Adrenal gland (tissue), 12 donors: ENCODE data around the gene HS2ST1. TPM values are rescaled to one million over a fixed set of nuclear protein-coding genes. Genes with fewer than 3 reads are reported as not detected.
A peak's percentile ranks its signal among the peaks of the same experiment; 100 is the strongest.

Source experiments
- DNase-seq, 7 donors: peaks; one replicate each; pipeline ENCODE4 v3.0.0-alpha.2; 2019 to 2020
- H3K27ac ChIP-seq, 5 donors: fragments of 200-600 bp; sonication (generic) in 4 of 5; 1 replicate in 3 of 5; 2 replicates in 2 of 5; pipeline versions ENCODE4 v1.5.1 to v1.8.0; 2016 to 2020; ENCODE audit warnings: mild to moderate bottlenecking in 1 of 5
- H3K27me3 ChIP-seq: fragments of 200-600 bp; 2 replicates; pipeline ENCODE4 v1.8.0; 2021
- H3K36me3 ChIP-seq, 2 donors: fragments of 200-600 bp; replicated peaks in 1 of 2; 1 replicate in 1 of 2; 2 replicates in 1 of 2; pipeline versions ENCODE4 v1.5.1 to v1.8.0; 2018 to 2022
- H3K4me1 ChIP-seq, 2 donors: fragments of 200-600 bp; replicated peaks in 1 of 2; 1 replicate in 1 of 2; 2 replicates in 1 of 2; pipeline versions ENCODE4 v1.5.1 to v1.8.0; 2018 to 2021
- H3K4me3 ChIP-seq, 4 donors: fragments of 200-600 bp; sonication (generic) in 3 of 4; one replicate each; pipeline ENCODE4 v1.5.1; 2016 to 2018
- H3K9me3 ChIP-seq, 3 donors: fragments of 200-600 bp; sonication (generic) in 1 of 3; replicated peaks in 1 of 3; 1 replicate in 2 of 3; 2 replicates in 1 of 3; pipeline versions ENCODE4 v1.5.1 to v1.8.0; 2016 to 2021
- POLR2A ChIP-seq, 2 donors: fragments of 450-650 bp; IDR thresholded peaks; one replicate each; pipeline ENCODE4 v1.6.1; 2017; ENCODE audit warnings: antibody characterized with exemption in 2 of 2, mild to moderate bottlenecking in 2 of 2, moderate library complexity in 1 of 2
- WGBS, 4 donors: extraction: QIAGEN DNeasy Blood & Tissue Kit in 2 of 4; methylation state at CpG; one replicate each; pipeline versions ENCODE4 v1.1.5 to v1.1.7; 2013 to 2017; 5-methylcytosine and 5-hydroxymethylcytosine counted together
- intact Hi-C, 2 donors: fragments of 100-400 bp; cut with DNase I; formaldehyde crosslinking; loops; one replicate each; pipeline versions ENCODE4 v1.14.1 to v1.15.0; 2022 to 2023
- polyA plus RNA-seq, 3 donors: library from polyadenylated mRNA; stranded (reverse); fragments of 200-250 nt in 2 of 3; fragments of 350-450 nt in 1 of 3; fragmentation: Illumina TruSeq in 1 of 3; extraction: RNeasy Lipid Tissue Mini Kit (QIAGEN cat#74804) in 1 of 3; gene quantifications; one replicate each; pipeline ENCODE4 v1.2.3, GENCODE V29; 2013 to 2014
- total RNA-seq, 9 donors: library from RNA; depleted of rRNA in 4 of 9; stranded (reverse); fragments of >200 nt in 4 of 9; fragments of 120-200 nt in 1 of 9; fragmentation: NEBNext Ultra II Directional in 1 of 9; extraction: Animal tissue kit (Norgen Biotek cat#: 25700) in 1 of 9; gene quantifications; one replicate each; pipeline versions ENCODE4 v1.1.0 to v1.2.4, GENCODE V29; 2013 to 2023
- TF ChIP-seq, protein P1 (sequence below), 6 experiments: fragments of 450-650 bp in 4 of 6; fragments of 200-600 bp in 2 of 6; sonication (generic) in 1 of 6; IDR thresholded peaks; 1 replicate in 5 of 6; 2 replicates in 1 of 6; pipeline versions ENCODE4 v1.5.1 to v1.8.0; 2016 to 2021; ENCODE audit warnings: antibody characterized with exemption in 6 of 6, mild to moderate bottlenecking in 2 of 6, moderate library complexity in 1 of 6
- donor health status: healthy with polysubstance abuse.
- donor health status: Bipolar disorder and iron deficiency.
- donor health status: DM: yes; HTN: yes; CAD: no.
- donor health status: DM: no; HTN: no; CAD: no.
- donor health status: DM: no; HTN: no; CAD: no.
- donor health status: DM: yes; HTN: yes; CAD: no.

Gene HS2ST1
- total and polyA plus RNA-seq, 12 donors, result 11.2 to 131 (median 46.5) TPM

DNA sequence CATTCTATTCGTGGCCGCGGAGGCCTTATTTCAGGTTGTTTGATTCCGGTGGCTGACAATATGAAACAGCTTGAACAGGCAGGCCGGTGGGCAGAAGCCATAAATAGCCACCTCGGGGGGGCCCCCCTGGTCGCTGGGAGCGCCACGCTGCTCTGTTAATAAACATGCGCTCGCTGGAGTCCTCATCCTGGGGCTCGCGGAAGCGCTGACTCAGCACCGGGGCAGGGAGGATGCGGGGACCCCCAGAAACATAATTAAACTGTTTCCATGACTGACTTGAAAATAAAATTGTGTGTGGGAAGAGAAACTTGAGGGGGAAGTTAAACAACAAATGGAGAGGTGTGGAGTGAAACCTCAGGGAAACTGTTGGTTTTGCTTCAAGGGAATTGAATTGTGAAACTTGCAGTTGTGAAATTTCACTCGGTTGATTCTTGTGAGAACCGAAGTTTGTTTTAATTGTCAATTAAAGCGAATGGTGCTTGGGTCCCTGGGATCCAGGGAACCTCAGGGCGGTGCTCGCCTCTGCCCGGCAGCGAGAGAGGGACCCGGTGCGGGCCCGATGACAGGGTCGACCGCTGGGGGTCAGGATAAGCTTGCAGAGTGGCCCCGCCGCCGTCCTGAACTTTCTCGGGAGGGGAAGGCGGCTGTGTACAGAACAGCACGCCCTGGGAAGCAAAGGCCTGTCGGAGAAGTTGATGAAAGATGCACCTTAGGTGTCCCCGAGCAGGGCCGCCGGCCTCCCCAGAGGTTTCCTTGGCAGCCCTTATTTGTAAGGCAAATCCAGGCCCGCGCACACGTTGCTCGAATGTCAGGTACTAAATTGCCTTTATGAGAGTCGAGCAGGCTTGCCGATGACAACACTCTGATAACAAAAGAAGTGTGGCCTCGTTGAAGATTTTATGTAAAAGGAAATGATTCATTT, 237.3 kb downstream of the HS2ST1 start:
- no peaks in the 10 kb centered on the region for H3K36me3 ChIP-seq
- peak in 4 of 7 donors; percentile 22 to 60 (median 37) for DNase-seq
- intact Hi-C loops, result no loop called here
- peaks cover 0 to 9% of the 10 kb centered on the region in 2 donors for H3K4me1 ChIP-seq
- H3K9me3 ChIP-seq, result no peaks in the 10 kb centered on the region
- peak overlapping the region in 1 of 4 donors; percentile 43 for H3K4me3 ChIP-seq
- WGBS, 4 donors, result 34 to 38% (median 37%) methylated on average over 41 to 45 of the region's 45 CpGs
- H3K27ac ChIP-seq, result peak overlapping the region in 1 of 5 donors; percentile 53
- H3K27me3 ChIP-seq, result no peaks in the 10 kb centered on the region
- TF ChIP-seq, protein P1, sequence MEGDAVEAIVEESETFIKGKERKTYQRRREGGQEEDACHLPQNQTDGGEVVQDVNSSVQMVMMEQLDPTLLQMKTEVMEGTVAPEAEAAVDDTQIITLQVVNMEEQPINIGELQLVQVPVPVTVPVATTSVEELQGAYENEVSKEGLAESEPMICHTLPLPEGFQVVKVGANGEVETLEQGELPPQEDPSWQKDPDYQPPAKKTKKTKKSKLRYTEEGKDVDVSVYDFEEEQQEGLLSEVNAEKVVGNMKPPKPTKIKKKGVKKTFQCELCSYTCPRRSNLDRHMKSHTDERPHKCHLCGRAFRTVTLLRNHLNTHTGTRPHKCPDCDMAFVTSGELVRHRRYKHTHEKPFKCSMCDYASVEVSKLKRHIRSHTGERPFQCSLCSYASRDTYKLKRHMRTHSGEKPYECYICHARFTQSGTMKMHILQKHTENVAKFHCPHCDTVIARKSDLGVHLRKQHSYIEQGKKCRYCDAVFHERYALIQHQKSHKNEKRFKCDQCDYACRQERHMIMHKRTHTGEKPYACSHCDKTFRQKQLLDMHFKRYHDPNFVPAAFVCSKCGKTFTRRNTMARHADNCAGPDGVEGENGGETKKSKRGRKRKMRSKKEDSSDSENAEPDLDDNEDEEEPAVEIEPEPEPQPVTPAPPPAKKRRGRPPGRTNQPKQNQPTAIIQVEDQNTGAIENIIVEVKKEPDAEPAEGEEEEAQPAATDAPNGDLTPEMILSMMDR (IDR thresholded peaks at IDR 0.05), result peak in 1 of 6 experiments; percentile 32
- TF ChIP-seq POLR2A (IDR thresholded peaks at IDR 0.05), result no peak

DNA sequence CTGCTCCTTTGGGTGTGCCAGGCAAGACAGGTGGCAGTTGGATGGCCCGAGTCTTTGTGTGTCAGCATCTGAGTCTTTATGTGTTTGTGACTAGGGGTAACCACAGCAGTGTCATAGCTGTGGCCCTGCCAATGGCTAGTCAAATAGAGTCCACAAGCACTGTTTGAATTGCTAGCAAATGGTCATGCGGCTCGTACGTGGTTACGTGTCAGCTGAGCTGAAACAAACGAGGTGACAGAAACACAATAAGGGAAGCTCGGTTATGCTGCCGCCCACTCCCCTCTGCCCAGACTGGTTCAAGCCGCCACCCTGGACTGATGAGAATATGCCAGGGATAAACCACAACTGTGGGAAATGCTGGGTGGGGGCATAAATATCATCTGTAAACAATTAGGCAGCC, 239.9 kb downstream of the HS2ST1 start:
- WGBS, 4 donors, result 84 to 92% (median 89%) methylated on average over 9 of the region's 9 CpGs
- TF ChIP-seq, protein P1 (IDR thresholded peaks at IDR 0.05), result no peak
- TF ChIP-seq POLR2A (IDR thresholded peaks at IDR 0.05), result no peak
- H3K36me3 ChIP-seq, result no peaks in the 10 kb centered on the region
- peaks cover 0 to 9% of the 10 kb centered on the region in 2 donors for H3K4me1 ChIP-seq
- H3K27ac ChIP-seq, result no peak overlapping the region
- H3K27me3 ChIP-seq, result no peaks in the 10 kb centered on the region
- H3K9me3 ChIP-seq, result no peaks in the 10 kb centered on the region
- no peak overlapping the region for H3K4me3 ChIP-seq
- DNase-seq, result no peak
- intact Hi-C loops, result no loop called here

DNA sequence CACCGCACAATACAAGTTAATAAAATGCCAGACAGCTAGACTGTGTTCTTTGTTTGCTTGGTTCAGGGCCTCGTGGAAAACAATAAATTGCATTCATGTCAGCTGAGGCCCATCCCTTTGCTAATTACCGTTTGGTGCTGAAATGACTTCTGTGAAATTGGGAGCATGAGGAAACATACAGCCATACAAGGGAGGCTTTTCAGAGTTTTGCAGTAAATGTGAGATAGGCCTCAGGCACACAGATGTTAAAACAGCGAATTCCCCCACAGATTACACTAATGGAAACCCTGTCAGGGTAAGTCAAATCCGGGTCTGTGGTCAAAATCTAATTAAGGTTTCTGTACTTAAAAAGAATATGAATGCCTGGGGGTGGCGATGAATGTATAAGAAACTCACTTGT, 240.7 kb downstream of the HS2ST1 start:
- no peaks in the 10 kb centered on the region for H3K36me3 ChIP-seq
- H3K27ac ChIP-seq, result no peak overlapping the region
- intact Hi-C loops, result no loop called here
- no peaks in the 10 kb centered on the region for H3K27me3 ChIP-seq
- H3K4me1 ChIP-seq, result peaks cover 0 to 6% of the 10 kb centered on the region in 2 donors
- TF ChIP-seq, protein P1 (IDR thresholded peaks at IDR 0.05), result no peak
- TF ChIP-seq POLR2A (IDR thresholded peaks at IDR 0.05), result no peak
- no peak overlapping the region for H3K4me3 ChIP-seq
- 78 to 88% (median 80%) methylated on average over 6 of the region's 6 CpGs for WGBS, 4 donors
- no peak for DNase-seq
- H3K9me3 ChIP-seq, result no peaks in the 10 kb centered on the region

- DNase-seq, result no peak
- no peak overlapping the region for H3K27ac ChIP-seq
- intact Hi-C loops, result no loop called here
- WGBS, 4 donors, result 89 to 97% (median 92%) methylated on average over 9 of the region's 9 CpGs
- no peak overlapping the region for H3K4me3 ChIP-seq
- H3K9me3 ChIP-seq, result no peaks in the 10 kb centered on the region
- TF ChIP-seq POLR2A (IDR thresholded peaks at IDR 0.05), result no peak
- TF ChIP-seq, protein P1 (IDR thresholded peaks at IDR 0.05), result no peak
- H3K36me3 ChIP-seq, result no peaks in the 10 kb centered on the region
- peaks cover 0 to 6% of the 10 kb centered on the region in 2 donors for H3K4me1 ChIP-seq
- H3K27me3 ChIP-seq, result no peaks in the 10 kb centered on the region
These were observed 241.2 kb downstream of the HS2ST1 start for GRCh38 chr1:87155648-87156047.
